H9 (cell line): ENCODE results near the gene NOP9. TPM values are rescaled to one million over a fixed set of nuclear protein-coding genes. Genes with fewer than 3 reads are reported as not detected.

Experiments
- DNase-seq: peaks from one replicate; pipeline ENCODE4 v3.0.0-alpha.2; 2017
- H2AFZ ChIP-seq: one replicate; pipeline ENCODE4 v1.6.1; 2013; ENCODE audit warnings: mild to moderate bottlenecking, low read length, control low read depth, moderate library complexity
- H2AK5ac ChIP-seq: 2 replicates; pipeline ENCODE4 v1.6.1; 2013; ENCODE audit warnings: low read length, control low read depth, mixed read lengths; ENCODE audit not compliant: insufficient read length
- H2BK120ac ChIP-seq: one replicate; pipeline ENCODE4 v1.6.1; 2013; ENCODE audit warnings: low read depth, mild to moderate bottlenecking, low read length, control low read depth, inconsistent platforms; ENCODE audit not compliant: poor library complexity, severe bottlenecking
- H2BK12ac ChIP-seq: 2 replicates; pipeline ENCODE4 v1.6.1; 2013; ENCODE audit warnings: low read length, control low read depth, mixed read lengths, low read depth; ENCODE audit not compliant: insufficient read length
- H2BK15ac ChIP-seq: 2 replicates; pipeline ENCODE4 v1.6.1; 2013; ENCODE audit warnings: low read depth, low read length, control low read depth
- H2BK20ac ChIP-seq: one replicate; pipeline ENCODE4 v1.6.1; 2013; ENCODE audit warnings: low read depth, mild to moderate bottlenecking, low read length, control low read depth, inconsistent platforms; ENCODE audit not compliant: poor library complexity, severe bottlenecking
- H2BK5ac ChIP-seq: 2 replicates; pipeline ENCODE4 v1.6.1; 2013; ENCODE audit warnings: low read length, control low read depth, mixed read lengths; ENCODE audit not compliant: insufficient read length
- H3K14ac ChIP-seq: 2 replicates; pipeline ENCODE4 v1.6.1; 2013; ENCODE audit warnings: low read length, control low read depth; ENCODE audit not compliant: insufficient read depth
- H3K18ac ChIP-seq: 2 replicates; pipeline ENCODE4 v1.6.1; 2013; ENCODE audit warnings: low read depth, mild to moderate bottlenecking, mixed read lengths, low read length, control low read depth; ENCODE audit not compliant: insufficient read length
- H3K23ac ChIP-seq: 2 replicates; pipeline ENCODE4 v1.6.1; 2013; ENCODE audit warnings: low read length, control low read depth, mixed read lengths, low read depth; ENCODE audit not compliant: insufficient read length
- H3K23me2 ChIP-seq: 2 replicates; pipeline ENCODE4 v1.6.1; 2013; ENCODE audit warnings: low read depth, mild to moderate bottlenecking, mixed read lengths, low read length, control low read depth; ENCODE audit not compliant: insufficient read length, poor library complexity, severe bottlenecking
- H3K27ac ChIP-seq: 2 replicates; pipeline ENCODE4 v1.5.1; 2013; ENCODE audit warnings: low read length, control low read depth, mixed read lengths, low read depth; ENCODE audit not compliant: insufficient read length
- H3K27me3 ChIP-seq: 2 replicates; pipeline ENCODE4 v1.6.1; 2013; ENCODE audit warnings: low read length, control low read depth, inconsistent platforms; ENCODE audit not compliant: insufficient read depth
- H3K4ac ChIP-seq: 2 replicates; pipeline ENCODE4 v1.6.1; 2013; ENCODE audit warnings: low read depth, mild to moderate bottlenecking, control low read depth, inconsistent platforms, low read length, moderate library complexity
- H3K4me1 ChIP-seq: 2 replicates; pipeline ENCODE4 v1.6.1; 2013; ENCODE audit warnings: low read length, control low read depth, inconsistent platforms; ENCODE audit not compliant: insufficient read depth
- H3K4me2 ChIP-seq: 2 replicates; pipeline ENCODE4 v1.6.1; 2013; ENCODE audit warnings: low read length, control low read depth, mixed read lengths; ENCODE audit not compliant: insufficient read length, insufficient read depth
- H3K56ac ChIP-seq: 2 replicates; pipeline ENCODE4 v1.6.1; 2013; ENCODE audit warnings: low read depth, mild to moderate bottlenecking, mixed read lengths, low read length, control low read depth; ENCODE audit not compliant: insufficient read length
- H3K79me1 ChIP-seq: 2 replicates; pipeline ENCODE4 v1.6.1; 2013; ENCODE audit warnings: low read depth, mild to moderate bottlenecking, moderate library complexity, low read length, control low read depth, inconsistent platforms; ENCODE audit not compliant: insufficient read depth, poor library complexity, severe bottlenecking
- H3K79me2 ChIP-seq: 2 replicates; pipeline ENCODE4 v1.6.1; 2013; ENCODE audit warnings: low read length, control low read depth, inconsistent platforms; ENCODE audit not compliant: insufficient read depth
- H3K9ac ChIP-seq: 2 replicates; pipeline ENCODE4 v1.6.1; 2013; ENCODE audit warnings: low read length, control low read depth, mixed read lengths; ENCODE audit not compliant: insufficient read length; ENCODE audit errors: extremely low read depth
- H3K9me3 ChIP-seq: one replicate; pipeline ENCODE4 v1.6.1; 2013; ENCODE audit warnings: low read depth, low read length, inconsistent platforms; ENCODE audit not compliant: control insufficient read depth
- H3T11ph ChIP-seq: one replicate; pipeline ENCODE4 v1.6.1; 2013; ENCODE audit warnings: mild to moderate bottlenecking, low read length, control low read depth, inconsistent platforms
- H4K20me1 ChIP-seq: one replicate; pipeline ENCODE4 v1.6.1; 2013; ENCODE audit not compliant: control insufficient read depth, insufficient read length, insufficient read depth
- H4K5ac ChIP-seq: 2 replicates; pipeline ENCODE4 v1.6.1; 2013; ENCODE audit warnings: low read depth, mild to moderate bottlenecking, mixed read lengths, low read length, control low read depth; ENCODE audit not compliant: insufficient read length
- H4K8ac ChIP-seq: replicated peaks from 2 replicates; pipeline ENCODE4 v1.6.1; 2013; ENCODE audit warnings: low read length, control low read depth, mixed read lengths, low read depth; ENCODE audit not compliant: insufficient read length
- H4K91ac ChIP-seq: 2 replicates; pipeline ENCODE4 v1.6.1; 2013; ENCODE audit warnings: low read depth, mild to moderate bottlenecking, moderate library complexity, mixed read lengths, low read length, control low read depth; ENCODE audit not compliant: insufficient read length
- H3K27ac Mint-ChIP-seq, 3 experiments: 2 replicates in 2 of 3; 3 replicates in 1 of 3; pipeline ENCODE4 v1.8.0; 2020 to 2021; ENCODE audit warnings: mixed read lengths in 3 of 3, mild to moderate bottlenecking in 1 of 3, moderate library complexity in 1 of 3
- H3K27me3 Mint-ChIP-seq: 2 replicates; pipeline ENCODE4 v1.8.0; 2021; ENCODE audit warnings: low read depth, mild to moderate bottlenecking, moderate library complexity, mixed read lengths
- H3K36me3 Mint-ChIP-seq, 3 experiments: 2 replicates in 2 of 3; 3 replicates in 1 of 3; pipeline ENCODE4 v1.8.0; 2020 to 2021; ENCODE audit warnings: low read depth in 3 of 3, mixed read lengths in 3 of 3; ENCODE audit not compliant: insufficient read depth in 1 of 3
- H3K4me1 Mint-ChIP-seq, 2 experiments: 2 replicates each; pipeline ENCODE4 v1.8.0; 2020; ENCODE audit warnings: mixed read lengths in 2 of 2
- H3K4me3 Mint-ChIP-seq, 2 experiments: 2 replicates in 1 of 2; 3 replicates in 1 of 2; pipeline ENCODE4 v1.8.0; 2020 to 2021; ENCODE audit warnings: mild to moderate bottlenecking in 2 of 2, mixed read lengths in 2 of 2, moderate library complexity in 1 of 2
- H3K9me3 Mint-ChIP-seq, 2 experiments: 2 replicates in 1 of 2; 3 replicates in 1 of 2; pipeline ENCODE4 v1.8.0; 2020; ENCODE audit warnings: mild to moderate bottlenecking in 2 of 2, mixed read lengths in 2 of 2, moderate library complexity in 1 of 2
- CTCF ChIP-seq: fragments of 200-600 bp; sonication (generic); conservative IDR thresholded peaks from 3 replicates; pipeline ENCODE4 v1.8.0; 2021; ENCODE audit warnings: antibody characterized with exemption, mild to moderate bottlenecking
- WGBS: extraction: QIAGEN DNeasy Blood & Tissue Kit; methylation state at CpG from one replicate; pipeline ENCODE4 v1.1.7; 2013; ENCODE audit warnings: missing lambda C conversion rate, low lambda C conversion rate, mixed read lengths; ENCODE audit not compliant: insufficient read length; ENCODE audit errors: extremely low coverage; 5-methylcytosine and 5-hydroxymethylcytosine counted together
- total RNA-seq: library from RNA; stranded (reverse); gene quantifications from 2 replicates; pipeline ENCODE4 v1.2.1, GENCODE V29; 2021

Gene NOP9
- total RNA-seq, 1 experiment from 2014 or later: 34.7 TPM

GRCh38 chr14:24261969-24262327 is 37.7 kb upstream of the NOP9 start:
- no peak overlapping the region for H3K4me3 Mint-ChIP-seq
- no peak for DNase-seq

More at GRCh38 chr14:24261969-24262327, 37.7 kb upstream of the NOP9 start:
- Mint-ChIP-seq H3K27me3 (no peaks in the 10 kb centered on the region; the same call in 1 of the 2 replicates), H3K4me1 (no peaks in the 10 kb centered on the region; a peak in 2 of 4 replicates), H3K27ac (no peak overlapping the region), H3K9me3 (no peaks in the 10 kb centered on the region), H3K36me3 (peaks cover under 1 to 12% (median 9%) of the 10 kb centered on the region in 3 experiments; a peak in 5 of 7 replicates)
- no peak overlapping the region for H4K8ac ChIP-seq
- H3K56ac ChIP-seq: no peak overlapping the region
- H3K4ac ChIP-seq: no peak overlapping the region
- no peak overlapping the region for H2BK5ac ChIP-seq
- no peak overlapping the region; the same call in 1 of the 2 replicates for H3K14ac ChIP-seq
- H2BK20ac ChIP-seq: no peak overlapping the region
- H3K23me2 ChIP-seq: no peaks in the 10 kb centered on the region
- H3K9me3 ChIP-seq: no peaks in the 10 kb centered on the region
- TF ChIP-seq CTCF: no peak
- H2BK15ac ChIP-seq: no peak overlapping the region
- no peak overlapping the region for H3K9ac ChIP-seq
- H3K79me1 ChIP-seq: no peaks in the 10 kb centered on the region
- no CpG with 5 or more reads among the region's 19 CpGs for WGBS
- no peaks in the 10 kb centered on the region for H3K4me1 ChIP-seq
- H3K23ac ChIP-seq: no peak overlapping the region
- H4K5ac ChIP-seq: no peak overlapping the region
- H3K27ac ChIP-seq: no peak overlapping the region
- no peaks in the 10 kb centered on the region for H3K27me3 ChIP-seq
- no peaks in the 10 kb centered on the region for H4K20me1 ChIP-seq
- H3K4me2 ChIP-seq: no peak overlapping the region
- H2BK120ac ChIP-seq: no peak overlapping the region
- no peak overlapping the region for H4K91ac ChIP-seq
- H2AK5ac ChIP-seq: no peak overlapping the region
- H2BK12ac ChIP-seq: no peak overlapping the region
- H3T11ph ChIP-seq: no peak overlapping the region
- no peaks in the 10 kb centered on the region for H3K79me2 ChIP-seq
- H3K18ac ChIP-seq: no peak overlapping the region
- H2AFZ ChIP-seq: no peak overlapping the region
